T-helper 1 cell (primary cell): Measurements from ENCODE around the gene IPO13.

ENCODE experiments used
- DNase-seq, 5 donors: peaks; one replicate each; pipeline ENCODE4 v3.0.0-alpha.2; 2012 to 2020
- total RNA-seq, 4 donors: gene quantifications; one replicate each; lab custom pipeline; 2026; lab: John Stamatoyannopoulos, UW

The IPO13 gene
- 16.4 to 22.1 (median 20.5) reads per million in 4 donors for total RNA-seq

DNA sequence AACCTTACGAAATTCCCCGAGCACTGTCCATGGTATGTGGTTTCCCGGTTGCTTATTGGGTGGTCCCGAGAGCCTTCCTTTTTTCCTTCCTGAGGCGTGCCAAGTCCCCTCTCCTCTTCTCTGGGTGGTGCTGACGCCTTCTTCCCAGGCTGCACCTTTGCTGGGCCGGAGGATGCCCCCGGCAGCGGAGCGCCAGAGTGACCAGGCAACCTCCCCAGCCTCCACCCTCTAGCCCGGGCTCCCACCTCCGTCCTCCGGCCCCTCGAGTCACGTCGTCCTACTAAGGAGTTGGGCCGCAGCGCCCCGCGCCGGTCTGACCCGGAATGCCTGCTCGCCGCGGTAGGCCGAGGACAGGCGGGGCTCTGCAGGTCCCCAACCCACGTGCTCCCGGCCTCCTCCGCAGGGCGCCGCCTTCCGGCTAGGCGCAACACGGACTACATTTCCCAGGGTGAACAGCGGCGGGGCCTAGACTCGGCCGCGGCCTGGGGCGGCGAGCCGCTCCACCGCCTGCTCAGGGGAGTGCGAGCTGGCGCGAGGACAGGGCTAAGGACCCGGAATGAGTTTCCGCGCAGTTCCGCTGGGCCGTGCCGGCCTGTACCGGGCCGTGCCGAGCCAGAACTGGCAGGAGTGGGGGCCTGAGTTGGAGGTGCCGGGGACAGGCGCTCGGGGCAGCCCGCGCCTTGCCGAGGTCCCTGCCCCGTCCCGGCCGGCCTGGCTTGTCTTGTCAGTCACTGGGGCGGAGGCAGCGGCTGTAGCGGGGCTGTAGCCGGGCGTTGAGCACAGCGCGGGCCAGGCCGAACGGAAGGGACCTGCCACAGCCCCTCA, at the start of gene IPO13:
Gene IPO13, plus strand, starts transcription at position 715 of the 825 bp plus-strand sequence. CDS start 651 bp downstream, outside the sequence.
- peak; percentile 86 to 97 (median 90) for DNase-seq

DNA sequence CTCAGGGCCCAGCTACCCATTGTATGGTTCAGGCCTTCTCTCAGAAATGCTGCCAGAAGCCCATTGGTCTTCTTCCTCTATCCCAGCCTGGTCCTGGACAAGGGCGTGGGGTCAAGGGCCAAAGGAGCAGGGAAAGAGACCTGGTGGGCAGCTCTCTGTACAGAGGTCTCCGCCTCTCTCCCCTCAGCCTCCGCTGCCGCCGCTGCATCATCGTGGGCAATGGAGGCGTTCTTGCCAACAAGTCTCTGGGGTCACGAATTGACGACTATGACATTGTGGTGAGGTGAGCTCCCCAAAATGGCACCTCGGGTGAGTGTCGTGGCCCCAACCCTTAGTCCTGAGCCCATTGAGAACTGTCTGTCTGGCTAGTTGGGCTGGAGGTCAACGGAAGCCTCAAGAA, 47.8 kb upstream of the IPO13 start:
- no peak for DNase-seq

DNA sequence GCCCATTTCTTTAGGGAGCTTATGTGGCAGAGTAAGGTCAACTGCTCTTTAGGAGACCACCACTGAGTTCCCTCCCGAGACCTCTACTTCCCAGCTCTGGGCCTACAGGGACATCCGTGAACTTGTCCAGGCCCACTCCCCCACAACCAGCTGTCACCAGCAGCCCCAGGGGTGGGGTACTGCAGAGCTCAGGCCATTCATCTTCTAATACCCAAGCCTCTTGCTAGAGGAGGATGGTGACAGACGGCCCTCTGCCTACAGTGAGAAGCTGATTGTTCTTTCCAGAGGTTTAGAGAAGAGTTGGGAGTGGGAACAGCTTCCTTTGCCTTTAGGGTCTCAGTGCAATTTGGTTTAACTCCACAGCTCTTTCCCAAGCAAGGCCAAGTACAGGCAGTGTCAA, 46.4 kb upstream of the IPO13 start:
- no peak for DNase-seq

GRCh38 chr1:43901196-43901961, 45.4 kb upstream of the IPO13 start:
- no peak for DNase-seq

GRCh38 chr1:43902058-43902831, 44.5 kb upstream of the IPO13 start:
- DNase-seq, result no peak

DNA sequence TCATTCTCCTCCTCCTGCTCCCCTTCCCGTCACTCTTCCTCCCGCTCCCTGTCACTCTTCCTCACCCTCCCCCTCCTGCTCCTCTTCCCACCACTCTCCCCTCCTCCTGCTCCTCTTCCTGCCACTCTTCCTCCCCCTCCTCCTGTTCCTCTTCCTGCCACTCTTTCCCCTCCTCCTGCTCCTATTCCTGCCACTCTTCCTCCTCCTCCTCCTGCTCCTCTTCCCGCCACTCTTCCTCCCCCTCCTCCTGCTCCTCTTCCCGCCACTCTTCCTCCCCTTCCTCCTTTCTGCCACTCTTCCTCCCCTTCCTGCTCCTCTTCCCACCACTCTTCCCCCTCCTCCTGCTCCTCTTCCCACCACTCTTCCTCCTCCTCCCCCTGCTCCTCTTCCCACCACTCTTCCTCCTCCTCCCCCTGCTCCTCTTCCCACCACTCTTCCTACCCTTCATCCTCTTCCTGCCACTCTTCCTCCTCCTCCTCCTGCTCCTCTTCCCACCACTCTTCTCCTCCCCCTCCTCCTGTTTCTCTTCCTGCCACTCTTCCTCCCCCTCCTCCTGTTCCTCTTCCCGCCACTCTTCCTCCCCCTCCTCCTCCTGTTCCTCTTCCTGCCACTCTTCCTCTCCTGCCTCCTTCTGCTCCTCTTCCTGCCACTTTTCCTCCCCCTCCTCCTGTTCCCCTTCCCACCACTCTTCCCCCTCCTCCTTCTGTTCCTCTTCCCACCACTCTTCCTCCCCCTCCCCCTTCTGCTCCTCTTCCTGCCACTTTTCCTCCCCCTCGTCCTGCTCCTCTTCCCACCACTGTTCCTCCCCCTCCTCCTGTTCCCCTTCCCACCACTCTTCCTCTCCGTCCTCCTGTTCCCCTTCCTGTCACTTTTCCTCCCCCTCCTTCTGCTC, 41.8 kb upstream of the IPO13 start:
- DNase-seq, result no peak

GRCh38 chr1:43908226-43908625, 38.5 kb upstream of the IPO13 start:
- no peak for DNase-seq

- no peak for DNase-seq
Observed at GRCh38 chr1:43908858-43909257, 37.9 kb upstream of the IPO13 start.

DNA sequence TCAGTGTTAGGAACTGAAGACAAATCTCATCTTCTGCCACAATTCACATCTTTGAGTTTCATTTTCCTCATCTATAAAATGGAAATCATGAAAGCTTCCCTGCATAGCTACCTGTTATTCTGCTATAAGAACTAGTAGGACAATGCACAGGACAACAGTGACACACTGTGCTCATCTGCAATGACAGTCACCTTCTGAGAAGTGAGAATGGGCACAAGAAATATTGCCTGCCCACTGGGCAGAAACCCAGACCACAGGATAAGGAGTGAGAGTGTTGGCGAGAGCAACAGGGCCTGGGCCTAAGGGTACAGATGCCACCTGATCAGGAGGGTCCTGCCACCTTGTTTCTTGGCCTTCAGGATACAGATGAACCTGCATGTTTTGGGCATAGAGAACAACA, 36.4 kb upstream of the IPO13 start:
- DNase-seq, result no peak

GRCh38 chr1:43912607-43913006, 34.1 kb upstream of the IPO13 start:
- DNase-seq, result no peak

GRCh38 chr1:43913051-43913501, 33.7 kb upstream of the IPO13 start:
- no peak for DNase-seq

DNA sequence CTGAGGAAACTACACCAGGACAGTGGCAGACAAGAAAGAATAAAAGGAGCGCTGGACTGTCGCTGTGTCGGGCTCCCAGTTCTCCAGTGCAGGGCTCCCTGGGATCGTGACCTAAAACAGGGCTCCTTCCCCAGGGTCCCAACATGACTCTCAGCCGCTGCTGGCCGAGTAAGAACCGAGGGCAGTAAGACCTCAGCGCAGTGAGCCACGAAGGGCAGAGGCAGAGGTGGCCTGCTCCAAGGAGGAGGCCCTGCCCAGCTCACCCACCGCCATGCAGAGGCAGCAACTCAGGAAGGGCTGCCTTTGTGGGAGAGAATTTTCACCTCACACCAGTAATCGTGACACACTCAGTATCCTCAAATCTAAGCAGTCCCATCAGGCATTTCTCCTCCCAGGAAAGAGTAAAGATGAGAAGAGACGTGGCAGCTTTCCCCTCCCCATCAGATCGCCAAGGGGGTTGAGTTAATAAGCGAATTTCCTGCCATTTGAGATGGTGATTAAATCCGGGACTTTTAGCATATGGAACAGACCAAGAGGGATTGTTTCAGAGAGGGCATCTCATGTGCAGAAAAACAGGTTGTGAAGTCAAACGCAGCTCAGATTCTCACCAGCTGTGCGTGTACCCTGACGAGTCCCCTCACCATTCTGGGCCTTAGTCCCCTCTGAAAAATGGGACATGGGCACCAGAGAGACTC, 32.9 kb upstream of the IPO13 start:
- DNase-seq, result no peak

GRCh38 chr1:43914576-43915525, 31.9 kb upstream of the IPO13 start:
- DNase-seq, result no peak

DNA sequence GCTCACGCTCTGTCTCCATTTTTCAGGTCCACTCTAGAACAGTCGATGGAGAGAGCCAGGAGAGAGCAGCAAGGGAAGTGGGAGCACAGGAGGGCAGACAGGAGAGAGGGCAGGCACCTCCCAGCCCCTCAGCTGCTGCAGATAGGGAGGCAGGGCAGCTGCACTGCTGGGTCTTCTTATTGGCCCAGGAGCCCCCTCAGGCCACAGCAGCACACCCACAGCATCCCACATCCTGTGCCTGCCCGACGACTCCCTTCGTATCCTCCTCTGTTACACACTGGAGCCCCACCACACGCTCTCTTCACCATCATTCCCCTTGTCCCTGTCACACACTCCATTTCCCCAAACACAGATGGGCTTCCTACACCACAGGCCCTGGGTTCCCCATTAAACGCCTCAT, 26.8 kb upstream of the IPO13 start:
- DNase-seq, result no peak

GRCh38 chr1:43921022-43921421, 25.7 kb upstream of the IPO13 start:
- no peak for DNase-seq

GRCh38 chr1:43924516-43924915, 22.2 kb upstream of the IPO13 start:
- no peak for DNase-seq

DNA sequence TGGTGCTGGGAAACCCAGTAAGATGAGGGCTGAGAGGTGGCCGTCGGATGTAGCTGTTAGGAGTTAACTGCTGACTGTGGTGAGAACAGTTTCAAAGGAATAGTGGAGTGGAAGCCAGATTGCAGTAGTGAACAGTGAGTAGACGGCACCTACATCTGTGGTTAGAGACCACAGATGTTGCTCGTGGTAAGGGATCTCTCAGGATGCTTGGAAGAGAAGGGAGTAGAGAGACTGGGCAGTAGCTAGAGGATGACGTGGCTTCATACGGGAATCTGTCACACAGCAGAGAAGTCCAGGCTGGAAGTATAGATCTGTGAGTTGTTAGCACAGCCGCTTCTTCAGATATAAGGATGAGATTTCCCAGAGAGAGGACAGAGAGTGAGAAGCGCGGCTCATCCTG, 20.9 kb upstream of the IPO13 start:
- DNase-seq, result no peak

DNA sequence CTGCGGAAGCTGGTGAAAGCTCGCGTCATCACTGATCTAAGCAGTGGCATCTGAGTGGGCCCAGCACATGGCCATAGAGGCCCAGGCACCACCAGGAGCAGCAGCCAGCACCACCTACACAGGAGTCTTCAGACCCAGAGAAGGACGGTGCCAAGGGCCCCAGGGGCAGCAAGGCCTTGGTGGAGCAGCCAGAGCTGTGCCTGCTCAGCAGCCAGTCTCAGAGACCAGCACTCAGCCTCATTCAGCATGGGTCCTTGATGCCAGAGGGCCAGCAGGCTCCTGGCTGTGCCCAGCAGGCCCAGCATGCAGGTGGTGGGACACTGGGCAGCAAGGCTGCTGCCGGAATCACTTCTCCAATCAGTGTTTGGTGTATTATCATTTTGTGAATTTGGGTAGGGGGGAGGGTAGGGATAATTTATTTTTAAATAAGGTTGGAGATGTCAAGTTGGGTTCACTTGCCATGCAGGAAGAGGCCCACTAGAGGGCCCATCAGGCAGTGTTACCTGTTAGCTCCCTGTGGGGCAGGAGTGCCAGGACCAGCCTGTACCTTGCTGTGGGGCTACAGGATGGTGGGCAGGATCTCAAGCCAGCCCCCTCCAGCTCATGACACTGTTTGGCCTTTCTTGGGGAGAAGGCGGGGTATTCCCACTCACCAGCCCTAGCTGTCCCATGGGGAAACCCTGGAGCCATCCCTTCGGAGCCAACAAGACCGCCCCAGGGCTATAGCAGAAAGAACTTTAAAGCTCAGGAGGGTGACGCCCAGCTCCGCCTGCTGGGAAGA, 16.4 kb upstream of the IPO13 start:
- no peak for DNase-seq

DNA sequence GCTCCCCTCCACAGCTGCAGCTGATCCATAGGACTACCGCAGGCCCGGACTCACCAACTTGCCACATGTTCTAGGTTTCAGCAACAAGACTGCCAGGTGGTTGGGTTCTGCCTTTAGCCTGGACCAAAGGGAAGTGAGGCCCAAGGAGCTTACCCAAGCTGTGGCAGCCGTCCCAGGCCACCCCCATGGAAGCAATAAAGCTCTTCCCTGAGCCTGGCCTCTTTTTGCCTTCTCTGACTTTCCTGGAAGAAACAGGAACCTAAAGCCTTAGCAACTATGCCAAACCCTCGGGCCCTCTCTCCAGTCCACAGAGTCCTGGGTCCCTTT, 15.8 kb upstream of the IPO13 start:
- no peak for DNase-seq
